Cardiac fibroblast (primary cell): ENCODE measurements around the gene NDUFA13.
A peak's percentile ranks its signal among the peaks of the same experiment; 100 is the strongest.

Experiments
- DNase-seq, 2 donors: peaks; one replicate each; pipeline versions ENCODE4 v3.0.0 to v3.0.0-alpha.2; 2010; ENCODE audit warnings: low read depth in 2 of 2
- H3K4me3 ChIP-seq, 2 donors: replicated peaks in 1 of 2; 1 replicate in 1 of 2; 2 replicates in 1 of 2; pipeline ENCODE4 v1.5.1; 2011; ENCODE audit warnings: low read depth in 2 of 2, low read length in 2 of 2, mild to moderate bottlenecking in 2 of 2, moderate library complexity in 1 of 2
- TF ChIP-seq, protein P1 (sequence below): IDR thresholded peaks from one replicate; pipeline ENCODE4 v1.5.1; 2011; ENCODE audit warnings: low read depth, mild to moderate bottlenecking, low read length, inconsistent platforms

NDUFA13 gene

DNA sequence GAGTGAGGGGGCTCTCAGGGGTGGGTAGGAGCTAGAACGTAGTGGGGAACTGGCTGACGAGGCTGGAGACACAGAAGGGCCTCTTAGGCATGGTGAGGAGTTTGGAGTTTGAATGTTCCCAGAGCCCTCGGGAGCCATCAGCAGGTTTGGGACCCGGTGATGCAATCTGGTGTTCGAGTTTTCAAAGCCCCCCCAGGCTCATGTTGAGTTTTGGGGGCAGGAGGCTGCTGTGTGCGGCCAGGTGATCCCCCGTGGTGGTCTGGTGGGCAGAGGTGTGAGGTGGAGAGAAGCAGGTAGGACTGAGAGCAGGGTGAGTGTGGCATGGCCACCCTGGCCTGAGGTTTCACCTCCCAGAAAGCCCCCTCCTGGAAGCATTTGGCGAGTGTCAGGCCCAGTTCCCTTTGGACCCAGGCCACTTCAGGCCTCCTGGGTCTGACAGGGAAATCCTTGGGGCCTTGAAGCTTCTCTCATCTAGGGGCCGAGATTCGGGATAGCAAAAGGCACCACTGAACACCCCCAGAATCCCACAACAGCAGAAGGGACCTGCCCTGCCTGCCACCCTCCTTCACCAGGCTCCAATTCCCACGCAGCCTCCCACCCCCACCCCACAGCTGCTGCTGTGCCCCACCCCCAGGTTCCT is 13.9 kb downstream of the NDUFA13 start:
- H3K4me3 ChIP-seq = no peak overlapping the region
- TF ChIP-seq, protein P1, sequence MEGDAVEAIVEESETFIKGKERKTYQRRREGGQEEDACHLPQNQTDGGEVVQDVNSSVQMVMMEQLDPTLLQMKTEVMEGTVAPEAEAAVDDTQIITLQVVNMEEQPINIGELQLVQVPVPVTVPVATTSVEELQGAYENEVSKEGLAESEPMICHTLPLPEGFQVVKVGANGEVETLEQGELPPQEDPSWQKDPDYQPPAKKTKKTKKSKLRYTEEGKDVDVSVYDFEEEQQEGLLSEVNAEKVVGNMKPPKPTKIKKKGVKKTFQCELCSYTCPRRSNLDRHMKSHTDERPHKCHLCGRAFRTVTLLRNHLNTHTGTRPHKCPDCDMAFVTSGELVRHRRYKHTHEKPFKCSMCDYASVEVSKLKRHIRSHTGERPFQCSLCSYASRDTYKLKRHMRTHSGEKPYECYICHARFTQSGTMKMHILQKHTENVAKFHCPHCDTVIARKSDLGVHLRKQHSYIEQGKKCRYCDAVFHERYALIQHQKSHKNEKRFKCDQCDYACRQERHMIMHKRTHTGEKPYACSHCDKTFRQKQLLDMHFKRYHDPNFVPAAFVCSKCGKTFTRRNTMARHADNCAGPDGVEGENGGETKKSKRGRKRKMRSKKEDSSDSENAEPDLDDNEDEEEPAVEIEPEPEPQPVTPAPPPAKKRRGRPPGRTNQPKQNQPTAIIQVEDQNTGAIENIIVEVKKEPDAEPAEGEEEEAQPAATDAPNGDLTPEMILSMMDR = no peak
- DNase-seq = no peak

DNA sequence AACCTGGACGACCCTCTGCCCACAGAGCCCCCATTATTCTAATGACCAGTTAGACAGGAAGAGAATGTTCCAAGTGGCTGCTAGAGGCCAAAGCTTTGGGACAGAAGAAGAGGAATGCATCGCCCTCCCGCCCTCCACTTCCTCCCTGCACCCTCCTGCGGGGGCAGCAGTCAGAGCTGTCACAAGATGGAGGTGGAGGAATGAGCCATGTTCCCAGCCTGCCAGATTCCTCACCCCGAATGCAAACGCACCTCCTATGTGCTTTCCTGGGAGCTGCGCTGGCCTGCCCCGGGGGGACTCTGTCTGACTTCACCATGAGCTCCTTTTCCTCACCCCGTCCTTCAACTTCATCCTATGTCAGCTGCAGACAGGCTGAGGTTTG is 14.4 kb downstream of the NDUFA13 start:
- H3K4me3 ChIP-seq = no peak overlapping the region
- DNase-seq = peak; percentile 24 to 28
- TF ChIP-seq, protein P1 = no peak

DNA sequence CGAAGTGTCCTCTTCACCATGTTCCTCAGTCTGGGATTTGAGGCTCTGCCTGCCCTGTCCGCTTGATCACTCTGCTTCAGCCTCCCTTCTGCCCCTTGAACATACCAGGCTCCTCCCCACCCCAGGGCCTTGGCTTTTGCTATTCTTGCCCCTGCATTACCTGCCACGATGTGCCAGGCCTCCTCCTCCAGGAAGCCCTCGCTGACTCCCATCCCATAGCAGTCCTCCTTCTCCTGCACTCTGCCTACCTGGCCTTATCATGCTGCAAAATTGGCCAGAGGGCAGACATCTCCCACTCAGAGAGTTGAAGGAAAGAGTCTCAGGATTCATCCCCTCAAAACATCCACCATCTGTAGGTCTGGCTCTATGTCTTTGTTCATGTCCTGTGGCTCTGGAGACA is 14.9 kb downstream of the NDUFA13 start:
- no peak overlapping the region for H3K4me3 ChIP-seq
- TF ChIP-seq, protein P1 = no peak
- no peak for DNase-seq

DNA sequence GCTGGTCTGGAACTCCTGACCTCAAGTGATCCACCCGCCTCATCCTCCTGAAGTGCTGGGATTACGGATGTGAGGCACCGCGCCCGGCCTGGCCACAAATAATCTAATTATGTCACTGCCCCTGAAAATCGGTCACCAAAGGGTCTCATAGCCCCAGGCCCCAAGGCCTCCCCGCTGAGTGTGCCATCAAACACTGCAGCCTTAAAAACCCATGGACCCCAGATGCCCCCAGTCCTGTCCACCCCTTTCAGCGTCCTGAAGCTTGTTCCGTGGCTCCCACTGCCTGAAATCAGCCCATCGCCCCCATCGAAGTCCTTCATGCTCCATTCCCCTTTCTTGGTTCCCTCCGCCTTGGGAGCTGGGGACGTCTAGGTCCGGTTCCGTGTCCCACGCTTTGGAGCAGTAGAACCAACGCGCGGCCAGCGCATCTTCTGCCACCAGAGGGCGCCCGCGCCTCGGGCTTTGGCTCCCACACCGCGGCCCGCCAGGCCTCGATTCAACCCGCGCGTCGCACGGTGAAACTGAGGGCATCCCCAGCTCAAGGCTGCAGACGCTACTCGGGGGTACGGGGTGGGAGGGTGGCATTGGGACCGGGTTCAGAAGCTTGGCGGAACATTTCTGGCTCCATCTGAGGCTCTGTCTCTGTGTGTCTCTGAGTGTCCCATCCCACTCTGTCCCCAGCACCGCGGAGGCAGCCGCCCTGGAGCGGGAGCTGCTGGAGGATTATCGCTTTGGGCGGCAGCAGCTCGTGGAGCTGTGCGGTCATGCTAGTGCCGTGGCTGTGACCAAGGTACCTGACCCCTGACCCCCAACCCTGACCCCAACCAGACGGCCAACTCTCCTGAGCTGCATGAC is 16.2 kb downstream of the NDUFA13 start:
- TF ChIP-seq, protein P1 = peak; percentile 96
- DNase-seq = peak; percentile 65 to 67
- H3K4me3 ChIP-seq = no peak overlapping the region

DNA sequence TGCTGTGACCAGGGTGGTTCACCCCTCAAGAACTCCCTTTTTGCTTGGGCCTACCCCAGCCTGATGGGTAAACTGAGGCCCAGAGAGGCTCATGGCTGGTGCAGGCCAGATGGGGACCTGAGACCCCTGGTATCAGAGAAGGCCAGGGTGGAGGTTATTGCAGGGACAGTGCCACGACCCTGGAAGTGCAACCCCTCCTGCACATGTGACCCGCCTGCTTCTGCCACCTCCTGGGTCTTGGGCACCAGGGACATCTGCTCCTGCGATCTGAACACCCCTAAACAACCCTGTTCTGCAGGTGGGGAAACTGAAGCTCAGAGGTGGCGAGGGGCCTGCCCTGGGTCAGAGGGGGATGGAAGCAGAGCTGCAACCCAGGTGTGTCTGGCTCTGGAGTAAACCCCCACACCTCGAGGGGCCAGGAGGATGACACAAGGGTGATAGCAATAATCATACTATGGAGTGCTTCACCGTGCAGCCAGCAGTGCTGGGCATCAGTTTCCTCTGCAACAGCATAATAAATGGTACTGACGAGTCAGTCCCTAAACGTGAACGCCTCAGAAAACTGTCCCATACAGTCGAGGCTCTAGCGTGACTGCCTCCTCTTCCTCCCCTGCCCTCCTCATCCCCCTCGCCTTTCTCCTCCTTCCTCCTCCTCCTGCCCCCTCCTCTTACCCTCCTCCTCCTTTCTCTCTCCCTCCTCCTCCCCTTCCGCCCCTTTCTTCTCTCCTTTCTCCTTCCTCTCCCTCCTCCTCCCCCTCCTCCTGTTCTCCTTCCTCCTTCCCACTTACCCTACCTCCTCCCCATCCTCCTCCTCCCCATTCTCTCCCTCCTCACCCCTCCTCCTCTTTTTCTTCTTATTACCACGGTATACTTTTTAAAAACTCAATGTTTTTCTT is 17.0 kb downstream of the NDUFA13 start:
- TF ChIP-seq, protein P1 = no peak
- H3K4me3 ChIP-seq = no peak overlapping the region
- no peak for DNase-seq

DNA sequence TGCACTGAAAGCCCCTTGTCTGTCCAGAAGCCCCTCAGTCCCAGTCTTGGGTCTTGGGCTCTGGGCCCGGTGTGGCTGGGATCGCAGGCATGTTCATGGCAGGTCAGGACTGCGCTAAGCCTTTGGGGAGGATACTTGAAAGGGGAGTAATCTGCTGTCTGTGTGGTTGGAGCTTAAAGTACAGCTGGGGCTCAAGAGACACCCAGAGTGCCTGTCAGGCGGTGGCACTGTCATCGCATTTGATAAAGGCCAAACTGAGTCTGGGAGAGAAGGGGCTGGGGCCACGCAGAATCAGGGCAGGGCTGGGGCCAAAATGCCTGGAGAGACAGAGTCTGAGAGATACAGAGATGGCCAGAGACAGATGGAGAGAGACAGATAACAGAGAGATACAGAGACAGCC is 17.8 kb downstream of the NDUFA13 start:
- H3K4me3 ChIP-seq = no peak overlapping the region
- DNase-seq = no peak
- TF ChIP-seq, protein P1 = no peak
